GM12878 (cell line): ENCODE measurements around the gene THRB. TPM values are rescaled to one million over a fixed set of nuclear protein-coding genes. Genes with fewer than 3 reads are reported as not detected.

Experiments used
- ATAC-seq: fragments of 200-7000 bp; cut with Tn5 transposase; 3 replicates; pipeline ENCODE4 v1.9.1; 2020; ENCODE audit warnings: mild to moderate bottlenecking, moderate library complexity
- BruUV-seq: library from RNA; stranded (reverse); fragments of 400-500 nt; replicated peaks from 2 replicates; lab custom pipeline; 2021; lab: Mats Ljungman, UMichigan
- CTCF ChIA-PET: fragments of 300-600 bp; sonication (Branson Sonifier 250); formaldehyde crosslinking; extraction: SDS; loops from one replicate; lab custom pipeline; 2021; ENCODE audit warnings: inconsistent platforms; lab: Yijun Ruan, JAX
- POLR2A ChIA-PET: fragments of 350-600 bp; formaldehyde crosslinking; extraction: SDS; loops from one replicate; lab custom pipeline; 2021; ENCODE audit warnings: inconsistent platforms; lab: Charles Lee
- RAD21 ChIA-PET: fragments of 300-600 bp; sonication (Branson Sonifier 250); formaldehyde crosslinking; loops from one replicate; lab custom pipeline; 2023; ENCODE audit warnings: antibody characterized with exemption; ENCODE audit not compliant: unreplicated experiment; lab: Charles Lee
- SMC1A ChIA-PET: fragments of 300-600 bp; sonication (Branson Sonifier 250); formaldehyde crosslinking; loops from one replicate; lab custom pipeline; 2023; ENCODE audit not compliant: unreplicated experiment, uncharacterized antibody; lab: Charles Lee
- DNase-seq: peaks from one replicate; pipeline ENCODE4 v3.0.0-alpha.2; 2011; ENCODE audit warnings: low read depth, low spot score
- FAIRE-seq: peaks from 3 replicates; lab custom pipeline; 2011; peaks lifted over from hg19 to GRCh38; lab: Jason Lieb, UNC
- H2AFZ ChIP-seq: 2 replicates; pipeline ENCODE4 v1.6.0; 2011; ENCODE audit warnings: low read depth, low read length, control low read depth; ENCODE audit not compliant: control insufficient read depth
- H3K27ac ChIP-seq: 2 replicates; pipeline ENCODE4 v1.5.1; 2011; ENCODE audit warnings: control low read depth; ENCODE audit not compliant: control insufficient read depth, insufficient read depth
- H3K27me3 ChIP-seq, 2 experiments: replicated peaks in 1 of 2; 2 replicates each; pipeline versions ENCODE4 v1.6.0 to v1.6.1; 2011; ENCODE audit warnings: low read length in 1 of 2; ENCODE audit not compliant: control insufficient read depth in 2 of 2, insufficient read depth in 2 of 2
- H3K36me3 ChIP-seq, 2 experiments: 2 replicates each; pipeline ENCODE4 v1.5.1; 2011; ENCODE audit warnings: low read length in 1 of 2; ENCODE audit not compliant: control insufficient read depth in 2 of 2, insufficient read depth in 2 of 2
- H3K4me1 ChIP-seq: 2 replicates; pipeline ENCODE4 v1.6.1; 2011; ENCODE audit warnings: mild to moderate bottlenecking, low read length, moderate library complexity, mixed read lengths; ENCODE audit not compliant: control insufficient read depth, insufficient read depth
- H3K4me2 ChIP-seq: 2 replicates; pipeline ENCODE4 v1.6.0; 2011; ENCODE audit warnings: control low read depth; ENCODE audit not compliant: control insufficient read depth, insufficient read depth
- H3K4me3 ChIP-seq: fragments of 200-600 bp; sonication (generic); 2 replicates; pipeline ENCODE4 v1.5.1; 2016
- H3K79me2 ChIP-seq: 2 replicates; pipeline ENCODE4 v1.6.0; 2011; ENCODE audit warnings: low read length; ENCODE audit not compliant: control insufficient read depth, insufficient read depth
- H3K9ac ChIP-seq: 2 replicates; pipeline ENCODE4 v1.8.0; 2011; ENCODE audit warnings: low read length, control low read depth, mixed read lengths; ENCODE audit not compliant: control insufficient read depth, insufficient read depth
- H3K9me3 ChIP-seq: replicated peaks from 3 replicates; pipeline ENCODE4 v1.5.1; 2011; ENCODE audit warnings: mild to moderate bottlenecking, low read length; ENCODE audit not compliant: control insufficient read depth, insufficient read depth
- H4K20me1 ChIP-seq: 2 replicates; pipeline ENCODE4 v1.6.0; 2011; ENCODE audit not compliant: control insufficient read depth, insufficient read depth
- ASH2L ChIP-seq: fragments of 300-600, 200-600 bp; sonication (generic); IDR thresholded peaks from 2 replicates; pipeline ENCODE4 v1.6.1; 2017; ENCODE audit warnings: low read depth, mild to moderate bottlenecking, borderline replicate concordance
- CEBPB ChIP-seq, 2 experiments: fragments of 150-350 bp in 1 of 2; IDR thresholded peaks; 2 replicates each; pipeline ENCODE4 v1.6.1; 2012 to 2014; ENCODE audit warnings: low read depth in 2 of 2, low read length in 2 of 2, borderline replicate concordance in 1 of 2, inconsistent platforms in 1 of 2
- CHD1 ChIP-seq: IDR thresholded peaks from 2 replicates; pipeline ENCODE4 v1.6.1; 2012; ENCODE audit warnings: low read depth, low read length, improper control_type of control experiment
- KLF5 ChIP-seq: fragments of 450-650 bp; IDR thresholded peaks from 2 replicates; pipeline ENCODE4 v1.6.1; 2014; ENCODE audit warnings: mild to moderate bottlenecking; ENCODE audit not compliant: partially characterized antibody
- MXI1 ChIP-seq: fragments of 150-350 bp; IDR thresholded peaks from 2 replicates; pipeline ENCODE4 v1.6.1; 2011; ENCODE audit warnings: low read depth, mild to moderate bottlenecking, inconsistent platforms, low read length, improper control_type of control experiment
- RAD21 ChIP-seq: IDR thresholded peaks from 2 replicates; pipeline ENCODE4 v1.6.1; 2011; ENCODE audit warnings: mild to moderate bottlenecking, low read depth, low read length, moderate library complexity; ENCODE audit not compliant: insufficient read depth
- RFX5 ChIP-seq: IDR thresholded peaks from 2 replicates; pipeline ENCODE4 v1.6.1; 2011; ENCODE audit warnings: low read depth, low read length, improper control_type of control experiment
- SREBF2 ChIP-seq: IDR thresholded peaks from 2 replicates; pipeline ENCODE4 v1.6.1; 2012; ENCODE audit warnings: mild to moderate bottlenecking, low read length
- SUPT20H ChIP-seq: IDR thresholded peaks from 2 replicates; pipeline ENCODE4 v1.6.1; 2011; ENCODE audit warnings: low read depth, mild to moderate bottlenecking, low read length, moderate library complexity, borderline replicate concordance; ENCODE audit not compliant: control insufficient read depth
- ZSCAN29 ChIP-seq: fragments of 450-650 bp; IDR thresholded peaks from 2 replicates; pipeline ENCODE4 v1.6.1; 2017; ENCODE audit warnings: mild to moderate bottlenecking, moderate library complexity
- ZZZ3 ChIP-seq: IDR thresholded peaks from 2 replicates; pipeline ENCODE4 v1.6.1; 2011; ENCODE audit warnings: low read depth; ENCODE audit not compliant: control insufficient read depth, insufficient read length
- WGBS: methylation state at CpG from one replicate; pipeline ENCODE4 v1.1.6; 2016; ENCODE audit warnings: low lambda C conversion rate; ENCODE audit not compliant: insufficient replicate concordance, insufficient coverage; ENCODE audit errors: missing lambda C conversion rate; 5-methylcytosine and 5-hydroxymethylcytosine counted together
- in situ Hi-C: fragments of 300-500 bp; cut with MboI; formaldehyde crosslinking; loops from 9 replicates; pipeline ENCODE4 v1.14.3; 2018; ENCODE audit warnings: mixed read lengths
- intact Hi-C: fragments of 100-400 bp; cut with micrococcal nuclease; formaldehyde crosslinking; loops from one replicate; pipeline ENCODE4 v1.14.2; 2022; ENCODE audit not compliant: unreplicated experiment
- polyA plus RNA-seq, 11 experiments: library from polyadenylated mRNA; depleted of rRNA in 4 of 11; unstranded in 6 of 11; stranded (reverse) in 5 of 11; fragments of >200 nt; fragmentation: Nextera tagmentation in 4 of 11; fragmentation: Illumina TruSeq in 1 of 11; extraction: Ambion mirVana in 4 of 11; extraction: Trizol in 1 of 11; gene quantifications; 1 replicate in 1 of 11; 2 replicates in 10 of 11; pipeline versions ENCODE4 v1.2.1 to v1.2.3, GENCODE V29; 2011 to 2016; ENCODE audit warnings: inconsistent platforms in 2 of 11, missing spikeins in 2 of 11, low read depth in 1 of 11
- total RNA-seq, 4 experiments: library from RNA; depleted of rRNA in 3 of 4; stranded (reverse); fragments of >200 nt in 3 of 4; fragmentation: Illumina TruSeq in 1 of 4; extraction: Trizol in 1 of 4; gene quantifications; 2 replicates each; pipeline versions ENCODE4 v1.2.1 to v1.2.3, GENCODE V29; 2013 to 2021
- TF ChIP-seq, protein P1 (sequence below): fragments of 450-650 bp; IDR thresholded peaks from 2 replicates; pipeline ENCODE4 v1.6.1; 2018; ENCODE audit warnings: mild to moderate bottlenecking, low read depth, moderate library complexity; ENCODE audit not compliant: partially characterized antibody
- TF ChIP-seq, protein P2 (sequence below): IDR thresholded peaks from 2 replicates; pipeline ENCODE4 v1.6.1; 2012; ENCODE audit warnings: low read length, inconsistent platforms

THRB gene
- total and polyA plus RNA-seq, 10 of the 15 experiments (the other 5 are each of a cell fraction or from before 2014, with no cell fraction given) = 0.05 TPM; not detected in 9

DNA sequence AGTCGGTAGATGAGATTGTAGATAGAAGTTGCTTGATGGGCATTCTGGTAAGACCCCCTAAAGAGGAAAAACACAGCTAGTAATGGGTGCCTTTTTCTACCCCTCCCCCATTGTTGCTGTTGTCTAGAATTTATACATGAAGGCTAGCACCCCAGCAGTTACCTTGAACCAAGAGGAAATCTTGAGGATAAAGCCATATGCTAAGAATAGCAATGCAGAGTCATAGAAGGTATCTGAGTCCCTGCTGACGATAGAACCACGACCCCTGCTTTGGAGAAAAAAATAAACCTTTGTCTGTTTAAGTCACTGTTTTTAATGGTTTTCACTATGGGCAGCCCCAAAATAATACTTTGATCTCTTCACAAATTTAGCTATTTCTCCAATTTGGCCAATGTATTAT, 162.6 kb downstream of the THRB start:
- in situ Hi-C loops = no loop called here
- ChIA-PET CTCF (no interaction called here), SMC1A (no interaction called here)
- no peaks in the 10 kb centered on the region for H4K20me1 ChIP-seq
- intact Hi-C loops = no loop called here
- DNase-seq (no peak), FAIRE-seq (no peak), ATAC-seq (no peak)
- no peaks in the 10 kb centered on the region for H3K79me2 ChIP-seq
- 19% methylated on average over 3 of the region's 3 CpGs for WGBS
- H3K27me3 ChIP-seq = no peaks in the 10 kb centered on the region
- BruUV-seq = no TSS peak
- H2AFZ ChIP-seq = no peak overlapping the region
- H3K9me3 ChIP-seq = no peaks in the 10 kb centered on the region
- H3K9ac ChIP-seq = no peak overlapping the region
- no peak for TF ChIP-seq CEBPB (IDR thresholded peaks at IDR 0.05; ENCODE audit: borderline replicate concordance in 1 of 2, low read depth in 2 of 2, low read length in 2 of 2)
- TF ChIP-seq CHD1 = no peak
- no peak for TF ChIP-seq ZSCAN29
- TF ChIP-seq, protein P1, sequence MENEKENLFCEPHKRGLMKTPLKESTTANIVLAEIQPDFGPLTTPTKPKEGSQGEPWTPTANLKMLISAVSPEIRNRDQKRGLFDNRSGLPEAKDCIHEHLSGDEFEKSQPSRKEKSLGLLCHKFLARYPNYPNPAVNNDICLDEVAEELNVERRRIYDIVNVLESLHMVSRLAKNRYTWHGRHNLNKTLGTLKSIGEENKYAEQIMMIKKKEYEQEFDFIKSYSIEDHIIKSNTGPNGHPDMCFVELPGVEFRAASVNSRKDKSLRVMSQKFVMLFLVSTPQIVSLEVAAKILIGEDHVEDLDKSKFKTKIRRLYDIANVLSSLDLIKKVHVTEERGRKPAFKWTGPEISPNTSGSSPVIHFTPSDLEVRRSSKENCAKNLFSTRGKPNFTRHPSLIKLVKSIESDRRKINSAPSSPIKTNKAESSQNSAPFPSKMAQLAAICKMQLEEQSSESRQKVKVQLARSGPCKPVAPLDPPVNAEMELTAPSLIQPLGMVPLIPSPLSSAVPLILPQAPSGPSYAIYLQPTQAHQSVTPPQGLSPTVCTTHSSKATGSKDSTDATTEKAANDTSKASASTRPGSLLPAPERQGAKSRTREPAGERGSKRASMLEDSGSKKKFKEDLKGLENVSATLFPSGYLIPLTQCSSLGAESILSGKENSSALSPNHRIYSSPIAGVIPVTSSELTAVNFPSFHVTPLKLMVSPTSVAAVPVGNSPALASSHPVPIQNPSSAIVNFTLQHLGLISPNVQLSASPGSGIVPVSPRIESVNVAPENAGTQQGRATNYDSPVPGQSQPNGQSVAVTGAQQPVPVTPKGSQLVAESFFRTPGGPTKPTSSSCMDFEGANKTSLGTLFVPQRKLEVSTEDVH = no peak
- TF ChIP-seq, protein P2, sequence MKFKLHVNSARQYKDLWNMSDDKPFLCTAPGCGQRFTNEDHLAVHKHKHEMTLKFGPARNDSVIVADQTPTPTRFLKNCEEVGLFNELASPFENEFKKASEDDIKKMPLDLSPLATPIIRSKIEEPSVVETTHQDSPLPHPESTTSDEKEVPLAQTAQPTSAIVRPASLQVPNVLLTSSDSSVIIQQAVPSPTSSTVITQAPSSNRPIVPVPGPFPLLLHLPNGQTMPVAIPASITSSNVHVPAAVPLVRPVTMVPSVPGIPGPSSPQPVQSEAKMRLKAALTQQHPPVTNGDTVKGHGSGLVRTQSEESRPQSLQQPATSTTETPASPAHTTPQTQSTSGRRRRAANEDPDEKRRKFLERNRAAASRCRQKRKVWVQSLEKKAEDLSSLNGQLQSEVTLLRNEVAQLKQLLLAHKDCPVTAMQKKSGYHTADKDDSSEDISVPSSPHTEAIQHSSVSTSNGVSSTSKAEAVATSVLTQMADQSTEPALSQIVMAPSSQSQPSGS = no peak
- no peak for TF ChIP-seq RAD21
- no peak for TF ChIP-seq KLF5
- TF ChIP-seq ASH2L = no peak
- TF ChIP-seq SUPT20H = no peak
- no peak for TF ChIP-seq MXI1
- no peak for TF ChIP-seq SREBF2
- no peak for TF ChIP-seq ZZZ3
- no peak for TF ChIP-seq RFX5
- TF ChIP-seq, all 136 proteins: peak for 0
- POLR2A ChIA-PET = no interaction called here
- RAD21 ChIA-PET = no interaction called here
- Histone ChIP-seq H3K27ac (no peak overlapping the region), H3K4me2 (no peak overlapping the region), H3K4me1 (no peaks in the 10 kb centered on the region), H3K4me3 (no peak overlapping the region), H3K36me3 (no peaks in the 10 kb centered on the region)
